T-helper 1 cell treated with Interleukin-12 subunit alpha and Interleukin-12 subunit beta and Interleukin-4 antibody, amounts not matched to agents 30 μg/mL and 1 μg/mL, for 36 hours (primary cell): ENCODE results near the gene ERLEC1.

Experiments
- H3K27ac Mint-ChIP-seq: one replicate; pipeline ENCODE4 v1.8.0; 2021; ENCODE audit warnings: mild to moderate bottlenecking, mixed read lengths
- H3K27me3 Mint-ChIP-seq: one replicate; pipeline ENCODE4 v1.8.0; 2021; ENCODE audit warnings: low read depth, mixed read lengths
- H3K36me3 Mint-ChIP-seq: one replicate; pipeline ENCODE4 v1.8.0; 2021; ENCODE audit warnings: low read depth, mixed read lengths
- H3K4me1 Mint-ChIP-seq: one replicate; pipeline ENCODE4 v1.8.0; 2021; ENCODE audit warnings: low read depth, mixed read lengths
- H3K4me3 Mint-ChIP-seq: one replicate; pipeline ENCODE4 v1.8.0; 2021; ENCODE audit warnings: mild to moderate bottlenecking, moderate library complexity, mixed read lengths
- H3K9me3 Mint-ChIP-seq: one replicate; pipeline ENCODE4 v1.8.0; 2021; ENCODE audit warnings: mixed read lengths

The ERLEC1 gene

DNA sequence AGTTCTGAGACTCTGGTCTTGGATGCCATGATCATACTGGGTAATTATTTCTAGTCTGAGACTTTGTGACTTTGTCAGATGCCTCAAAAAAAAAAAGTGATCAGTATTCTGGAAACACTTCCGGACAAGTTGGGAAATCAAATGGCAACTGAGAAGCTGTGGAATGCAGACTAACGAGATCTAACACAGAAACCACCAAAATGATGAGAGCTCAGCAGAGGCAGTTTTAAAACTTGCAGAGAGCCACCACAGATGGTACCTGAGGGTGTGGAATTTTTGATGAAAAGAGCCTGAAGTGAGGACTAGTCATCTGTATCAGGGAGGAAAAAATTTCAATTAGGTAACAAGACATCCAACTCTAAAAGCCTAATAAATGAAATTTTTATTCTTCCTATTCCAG lies 78.4 kb downstream of the ERLEC1 start:
- Mint-ChIP-seq H3K27me3 (no peaks in the 10 kb centered on the region), H3K36me3 (peaks cover 22% of the 10 kb centered on the region), H3K4me3 (no peak overlapping the region), H3K9me3 (no peaks in the 10 kb centered on the region), H3K27ac (no peak overlapping the region), H3K4me1 (peaks cover 1% of the 10 kb centered on the region)

DNA sequence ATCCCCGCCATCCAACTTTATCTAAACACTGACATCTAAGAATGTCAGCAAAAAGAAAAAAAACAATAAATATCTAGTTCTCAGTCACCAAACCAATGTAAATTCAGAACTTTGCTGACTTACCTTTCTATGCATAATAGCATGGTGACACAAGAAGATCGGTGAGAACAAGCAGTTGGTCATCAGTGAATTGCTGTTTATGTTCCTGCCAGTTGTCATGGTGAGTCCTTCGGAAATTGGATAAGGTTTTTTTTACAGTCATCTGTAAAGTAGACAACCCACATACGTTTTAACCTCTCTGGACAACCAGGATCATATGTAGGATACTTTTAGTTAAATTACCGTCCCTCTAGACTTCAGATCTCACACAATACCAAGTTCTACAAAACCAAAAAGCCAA lies 79.1 kb downstream of the ERLEC1 start:
- Mint-ChIP-seq H3K4me1 (peaks cover 1% of the 10 kb centered on the region), H3K9me3 (no peaks in the 10 kb centered on the region), H3K4me3 (no peak overlapping the region), H3K36me3 (peaks cover 21% of the 10 kb centered on the region), H3K27ac (no peak overlapping the region), H3K27me3 (no peaks in the 10 kb centered on the region)

DNA sequence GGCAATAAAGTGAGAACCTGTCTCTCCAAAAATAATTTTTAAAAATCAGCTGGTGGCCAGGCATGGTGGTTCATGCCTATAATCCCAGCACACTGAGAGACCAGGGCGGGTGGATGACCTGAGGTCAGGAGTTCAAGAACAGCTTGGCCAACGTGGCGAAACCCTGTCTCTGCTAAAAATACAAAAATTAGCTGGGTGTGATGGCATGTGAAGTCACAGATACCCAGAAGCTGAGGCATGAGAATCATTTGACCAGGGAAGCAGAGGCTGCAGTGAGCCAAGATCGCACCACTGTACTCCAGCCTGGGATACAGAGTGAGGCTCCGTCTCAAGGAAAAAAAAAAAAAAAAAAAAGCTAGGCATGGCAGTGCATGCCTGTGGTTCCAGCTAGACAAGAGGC lies 80.3 kb downstream of the ERLEC1 start:
- H3K36me3 Mint-ChIP-seq = peaks cover 19% of the 10 kb centered on the region

DNA sequence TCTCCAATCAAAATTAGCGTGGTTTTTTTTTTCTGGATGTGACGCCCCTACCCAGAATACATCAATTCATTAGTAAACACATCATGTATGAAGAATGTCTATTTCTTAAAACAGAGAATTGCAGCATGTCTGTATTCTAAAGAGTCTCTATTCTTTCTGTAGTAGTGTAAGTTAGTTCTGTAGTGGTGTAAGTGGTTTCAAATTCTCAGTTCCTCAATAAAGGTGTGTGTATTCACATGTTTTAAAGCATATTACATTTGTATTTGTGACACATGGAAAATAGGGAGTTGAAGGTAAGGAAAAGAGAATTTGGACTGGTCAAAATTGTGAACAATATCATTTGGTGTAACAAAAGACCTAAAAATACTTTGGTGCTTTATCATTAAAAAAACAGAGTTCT lies 80.9 kb downstream of the ERLEC1 start:
- Mint-ChIP-seq H3K27me3 (no peaks in the 10 kb centered on the region), H3K4me1 (no peaks in the 10 kb centered on the region), H3K4me3 (no peak overlapping the region), H3K9me3 (no peaks in the 10 kb centered on the region), H3K27ac (no peak overlapping the region), H3K36me3 (peaks cover 19% of the 10 kb centered on the region)

More for the DNA sequence above, 80.3 kb downstream of the ERLEC1 start:
- no peaks in the 10 kb centered on the region for H3K9me3 Mint-ChIP-seq
- H3K27me3 Mint-ChIP-seq = no peaks in the 10 kb centered on the region
- no peaks in the 10 kb centered on the region for H3K4me1 Mint-ChIP-seq
- H3K4me3 Mint-ChIP-seq = no peak overlapping the region
- H3K27ac Mint-ChIP-seq = no peak overlapping the region
